HepG2 (cell line): ENCODE results near the gene DOHH. TPM values are rescaled to one million over a fixed set of nuclear protein-coding genes. Genes with fewer than 3 reads are reported as not detected.
A peak's percentile ranks its signal among the peaks of the same experiment; 100 is the strongest.

Experiments used
- ATAC-seq: fragments of 200-7000 bp; cut with Tn5 transposase; 3 replicates; pipeline ENCODE4 v1.9.1; 2020; ENCODE audit warnings: mild to moderate bottlenecking, moderate library complexity
- BruUV-seq: library from RNA; stranded (reverse); fragments of 400-500 nt; replicated peaks from 2 replicates; lab custom pipeline; 2021; lab: Mats Ljungman, UMichigan
- CTCF ChIA-PET: fragments of 300-600 bp; formaldehyde crosslinking; extraction: SDS; loops from one replicate; lab custom pipeline; 2021; ENCODE audit warnings: low total read pairs, inconsistent platforms, low intra/inter-chr PET ratio; lab: Yijun Ruan, JAX
- POLR2A ChIA-PET: fragments of 350-600 bp; sonication (Branson Sonifier 250); formaldehyde crosslinking; loops from one replicate; lab custom pipeline; 2020; ENCODE audit warnings: antibody characterized with exemption, inconsistent platforms; lab: Yijun Ruan, JAX
- DNase-seq: peaks from one replicate; pipeline ENCODE4 v3.0.0-alpha.2; 2015; ENCODE audit warnings: low spot score
- FAIRE-seq: peaks from 3 replicates; lab custom pipeline; 2011; peaks lifted over from hg19 to GRCh38; lab: Jason Lieb, UNC
- H2AFZ ChIP-seq: one replicate; pipeline ENCODE4 v1.6.1; 2011; ENCODE audit warnings: low read length, inconsistent platforms
- H3K27ac ChIP-seq: fragments of 300-600 bp; 3 replicates; pipeline ENCODE4 v1.8.0; 2011; ENCODE audit warnings: mixed run types, mild to moderate bottlenecking, mixed read lengths, low read length, inconsistent platforms; ENCODE audit not compliant: insufficient read depth; ENCODE audit errors: extremely low read length
- H3K27me3 ChIP-seq, 2 experiments: fragments of 200-600 bp in 1 of 2; 2 replicates in 1 of 2; 3 replicates in 1 of 2; pipeline versions ENCODE4 v1.6.0 to v1.8.0; 2011; ENCODE audit warnings: low read length in 2 of 2, mild to moderate bottlenecking in 2 of 2, moderate library complexity in 2 of 2, inconsistent platforms in 1 of 2; ENCODE audit not compliant: insufficient read depth in 2 of 2, control insufficient read depth in 1 of 2
- H3K36me3 ChIP-seq, 2 experiments: fragments of 200-600 bp in 1 of 2; replicated peaks in 1 of 2; 2 replicates in 1 of 2; 3 replicates in 1 of 2; pipeline versions ENCODE4 v1.5.1 to v1.8.0; 2011; ENCODE audit warnings: low read length in 2 of 2, inconsistent platforms in 1 of 2; ENCODE audit not compliant: insufficient read depth in 2 of 2, control insufficient read depth in 1 of 2
- H3K4me1 ChIP-seq: 2 replicates; pipeline ENCODE4 v1.5.1; 2012; ENCODE audit warnings: low read length, inconsistent platforms; ENCODE audit not compliant: insufficient read depth
- H3K4me2 ChIP-seq: 2 replicates; pipeline ENCODE4 v1.6.0; 2011; ENCODE audit warnings: low read depth, low read length, inconsistent platforms
- H3K4me3 ChIP-seq, 3 experiments: fragments of 200-600 bp in 1 of 3; sonication (generic), shearing (Covaris generic) in 1 of 3; replicated peaks in 1 of 3; 2 replicates each; pipeline ENCODE4 v1.5.1; 2011 to 2016; ENCODE audit warnings: low read length in 3 of 3, inconsistent platforms in 2 of 3, low read depth in 2 of 3, mild to moderate bottlenecking in 2 of 3, control low read depth in 1 of 3, mixed read lengths in 1 of 3; ENCODE audit not compliant: insufficient read depth in 1 of 3
- H3K79me2 ChIP-seq: one replicate; pipeline ENCODE4 v1.6.1; 2011; ENCODE audit warnings: low read length, inconsistent platforms; ENCODE audit not compliant: insufficient read depth
- H3K9ac ChIP-seq: 2 replicates; pipeline ENCODE4 v1.6.0; 2011; ENCODE audit warnings: mild to moderate bottlenecking, low read depth, low read length, inconsistent platforms; ENCODE audit not compliant: insufficient read depth
- H3K9me3 ChIP-seq: 2 replicates; pipeline ENCODE4 v1.5.1; 2012; ENCODE audit warnings: mild to moderate bottlenecking, low read length
- H4K20me1 ChIP-seq: 2 replicates; pipeline ENCODE4 v1.6.0; 2011; ENCODE audit warnings: inconsistent platforms, mild to moderate bottlenecking, low read length, moderate library complexity; ENCODE audit not compliant: insufficient read depth
- CAMTA2 ChIP-seq: sonication (generic); formaldehyde crosslinking; IDR thresholded peaks from 2 replicates; pipeline ENCODE4 v1.4.0; 2020; ENCODE audit warnings: mild to moderate bottlenecking, missing genetic modification reagents, borderline replicate concordance
- FOXP1 ChIP-seq, 2 experiments: fragments of 450-650 bp in 1 of 2; IDR thresholded peaks; 2 replicates each; pipeline ENCODE4 v1.6.1; 2017 to 2018; ENCODE audit warnings: antibody characterized with exemption in 1 of 2
- IKZF4 ChIP-seq: sonication (generic); formaldehyde crosslinking; IDR thresholded peaks from 2 replicates; pipeline ENCODE4 v1.5.1; 2020; ENCODE audit warnings: borderline replicate concordance, mild to moderate bottlenecking, low read depth, missing genetic modification reagents; ENCODE audit errors: not compliant biosample characterization
- RBFOX2 ChIP-seq: fragments of 200-400 bp; formaldehyde crosslinking; IDR thresholded peaks from 2 replicates; pipeline ENCODE4 v1.6.1; 2017; ENCODE audit warnings: low read depth, mild to moderate bottlenecking, low read length
- SMARCC2 ChIP-seq: fragments of 450-650 bp; IDR thresholded peaks from 2 replicates; pipeline ENCODE4 v1.6.1; 2017; ENCODE audit warnings: antibody characterized with exemption, mild to moderate bottlenecking
- SPEN ChIP-seq: sonication (generic); formaldehyde crosslinking; IDR thresholded peaks from 2 replicates; pipeline ENCODE4 v1.5.1; 2020; ENCODE audit warnings: low read depth, mild to moderate bottlenecking, missing genetic modification reagents
- YEATS2 ChIP-seq: sonication (generic); formaldehyde crosslinking; IDR thresholded peaks from 2 replicates; pipeline ENCODE4 v1.4.0; 2020; ENCODE audit warnings: missing genetic modification reagents, borderline replicate concordance
- ZBTB33 ChIP-seq: sonication (generic); formaldehyde crosslinking; IDR thresholded peaks from 2 replicates; pipeline ENCODE4 v1.4.0; 2020; ENCODE audit warnings: missing genetic modification reagents
- ZNF121 ChIP-seq: sonication (generic); formaldehyde crosslinking; IDR thresholded peaks from 2 replicates; pipeline ENCODE4 v1.5.0; 2020; ENCODE audit warnings: mild to moderate bottlenecking, missing genetic modification reagents
- ZNF432 ChIP-seq: sonication (generic); formaldehyde crosslinking; IDR thresholded peaks from 2 replicates; pipeline ENCODE4 v1.5.0; 2020; ENCODE audit warnings: missing genetic modification reagents, mild to moderate bottlenecking, borderline replicate concordance
- ZNF737 ChIP-seq: sonication (generic); formaldehyde crosslinking; IDR thresholded peaks from 2 replicates; pipeline ENCODE4 v1.5.0; 2020; ENCODE audit warnings: missing genetic modification reagents, mild to moderate bottlenecking, borderline replicate concordance
- WGBS: methylation state at CpG from one replicate; pipeline ENCODE4 v1.1.6; 2017; ENCODE audit warnings: low lambda C conversion rate; 5-methylcytosine and 5-hydroxymethylcytosine counted together
- in situ Hi-C: cut with HindIII; loops from 2 replicates; pipeline ENCODE4 v1.10.0; 2017; ENCODE audit warnings: low pct_unique_long_range_greater_than_20kb; ENCODE audit not compliant: extremely low pct_ligation_motif_present
- intact Hi-C: fragments of 100-400 bp; cut with micrococcal nuclease; formaldehyde crosslinking; loops from one replicate; pipeline ENCODE4 v1.10.0; 2022; ENCODE audit not compliant: unreplicated experiment
- polyA plus RNA-seq, 8 experiments: library from polyadenylated mRNA; depleted of rRNA in 3 of 8; stranded (reverse) in 7 of 8; unstranded in 1 of 8; fragments of >200 nt; fragmentation: Illumina TruSeq in 4 of 8; extraction: Trizol in 4 of 8; gene quantifications; 2 replicates each; pipeline versions ENCODE4 v1.2.1 to v1.2.3, GENCODE V29; 2011 to 2016; ENCODE audit warnings: low read depth in 4 of 8, missing spikeins in 1 of 8, mixed read lengths in 1 of 8; ENCODE audit not compliant: insufficient read depth in 1 of 8
- total RNA-seq, 5 experiments: library from RNA; depleted of rRNA; stranded (reverse); fragments of >200 nt; fragmentation: Illumina TruSeq; extraction: Trizol; gene quantifications; 2 replicates each; pipeline ENCODE4 v1.2.3, GENCODE V29; 2016; ENCODE audit warnings: low read depth in 1 of 5

DOHH gene
- total and polyA plus RNA-seq, 2 of the 13 experiments (the other 11 are each of a cell fraction or from before 2014, with no cell fraction given): 3.5 to 13.7 TPM

DNA sequence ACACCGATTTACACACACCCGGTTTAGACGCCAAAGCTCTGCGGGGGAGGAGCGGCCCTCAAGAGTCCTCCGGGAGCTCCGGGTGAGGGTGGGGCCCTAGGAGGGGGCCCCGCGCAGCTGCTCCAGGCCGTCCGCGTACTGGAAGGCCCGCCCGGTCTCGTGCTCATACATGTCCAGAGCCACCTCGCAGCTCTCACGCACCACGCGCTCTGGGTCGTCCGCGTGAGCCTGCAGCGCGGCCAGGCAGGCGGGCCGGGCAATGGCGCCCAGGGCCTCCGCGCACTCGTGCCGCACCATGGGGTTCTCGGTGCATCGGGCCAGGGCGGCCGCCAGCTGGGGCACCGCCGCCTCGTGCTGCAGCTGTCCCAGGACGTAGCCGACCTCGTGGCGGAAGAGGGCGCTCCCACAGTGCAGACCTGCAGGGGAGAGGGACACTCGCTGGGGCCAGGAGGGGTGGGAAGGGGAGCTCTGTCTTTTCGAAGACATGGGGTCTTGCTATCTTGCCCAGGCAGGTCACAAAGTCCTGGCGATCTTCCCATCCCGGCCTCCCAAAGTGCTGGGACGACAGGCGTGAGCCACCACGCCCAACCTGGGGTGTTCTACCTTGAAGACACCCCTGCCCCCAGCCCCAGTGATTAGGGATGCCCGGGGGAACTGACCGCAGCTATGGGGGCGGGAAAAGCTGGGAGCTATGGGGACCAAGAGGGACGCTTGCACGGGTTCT, 8.9 kb downstream of the DOHH start:
- BruUV-seq: TSS peak; percentile 42
- H2AFZ ChIP-seq: no peak overlapping the region
- POLR2A ChIA-PET: no interaction called here
- no peak for FAIRE-seq
- H3K27me3 ChIP-seq: no peaks in the 10 kb centered on the region; a peak in 1 of 5 replicates
- no peak overlapping the region for H3K4me3 ChIP-seq
- DNase-seq: no peak
- 96% methylated on average over 33 of the region's 55 CpGs for WGBS
- no peak overlapping the region for H3K9ac ChIP-seq
- in situ Hi-C loops (no loop called here), intact Hi-C loops (no loop called here)
- ATAC-seq: no peak
- H4K20me1 ChIP-seq: no peaks in the 10 kb centered on the region
- H3K79me2 ChIP-seq: no peaks in the 10 kb centered on the region
- no peaks in the 10 kb centered on the region for H3K9me3 ChIP-seq
- H3K36me3 ChIP-seq: peaks cover 11 to 40% of the 10 kb centered on the region in 2 experiments; a peak in 4 of 5 replicates
- H3K4me2 ChIP-seq: no peak overlapping the region
- CTCF ChIA-PET: no interaction called here
- TF ChIP-seq IKZF4: no peak
- no peak for TF ChIP-seq SMARCC2
- no peak for TF ChIP-seq FOXP1 (IDR thresholded peaks at IDR 0.05)
- no peak for TF ChIP-seq FOXP1 (CRISPR knock-in tag; IDR thresholded peaks at IDR 0.05)
- TF ChIP-seq RBFOX2: peak; percentile 34; the same call in 1 of the 2 replicates
- no peak for TF ChIP-seq ZBTB33
- TF ChIP-seq ZNF737: no peak
- TF ChIP-seq CAMTA2 (CRISPR knock-in tag): no peak
- TF ChIP-seq SPEN (CRISPR knock-in tag): no peak
- no peak for TF ChIP-seq YEATS2
- TF ChIP-seq ZNF121: 0 out of 2 replicates have a peak, but pooled peaks have one; percentile 42
- no peak for TF ChIP-seq ZNF432 (CRISPR knock-in tag)
- no peaks in the 10 kb centered on the region for H3K4me1 ChIP-seq
- H3K27ac ChIP-seq: no peak overlapping the region
